ENCODE results near the gene FXYD2.

DNA sequence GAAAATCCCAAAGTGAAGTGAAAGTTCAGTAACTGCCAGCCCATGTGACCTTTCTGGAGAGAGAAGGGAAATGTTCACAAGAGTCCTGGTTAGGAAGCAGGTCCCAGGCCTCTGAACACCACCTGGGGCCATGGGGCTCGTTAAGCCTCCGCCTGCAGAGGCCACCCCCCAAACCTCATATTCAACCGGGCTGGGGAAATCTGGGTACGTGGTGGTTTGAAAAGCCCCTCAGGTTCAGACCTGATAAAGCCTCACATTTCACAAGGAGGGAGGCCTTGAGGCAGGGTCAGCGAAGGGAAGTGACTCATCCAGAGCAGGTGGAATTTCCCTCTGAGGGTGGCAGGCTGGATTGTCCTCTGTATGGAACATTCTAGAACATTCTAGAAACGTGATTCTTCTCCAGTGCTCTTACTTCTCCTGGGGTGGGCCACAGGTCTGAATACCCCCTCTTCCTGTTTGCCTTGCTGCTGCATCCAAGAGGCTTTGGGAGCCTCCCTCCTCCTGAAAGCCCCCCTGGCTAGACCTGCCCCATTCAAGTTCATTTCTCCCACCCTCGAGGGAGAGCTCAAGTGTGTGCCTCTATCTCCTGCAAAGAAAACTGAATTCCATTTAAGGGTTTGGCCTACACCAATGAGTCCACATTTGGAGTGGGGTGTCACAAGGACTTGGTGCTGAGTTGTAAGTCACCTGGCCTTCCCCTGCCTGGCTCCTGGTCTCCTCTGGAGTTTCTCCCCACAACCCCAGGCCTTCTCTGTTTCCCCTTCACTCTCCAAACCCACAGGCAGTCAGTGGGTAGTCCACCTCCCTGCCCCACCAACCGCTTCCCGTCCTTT lies 6.3 kb downstream of the FXYD2 start:
- no peak for TF ChIP-seq NFRKB (IDR thresholded peaks at IDR 0.05)
- no peak for TF ChIP-seq SP1 (IDR thresholded peaks at IDR 0.05)
